HG02943 (cell line): ENCODE data around the gene MICAL3.

Source experiments
- ATAC-seq: cut with Tn5 transposase; IDR thresholded peaks from one replicate; pipeline ENCODE4 v1.9.1; 2021; ENCODE audit warnings: mild to moderate bottlenecking, low read depth, moderate library complexity; ENCODE audit not compliant: unreplicated experiment

Gene MICAL3

DNA sequence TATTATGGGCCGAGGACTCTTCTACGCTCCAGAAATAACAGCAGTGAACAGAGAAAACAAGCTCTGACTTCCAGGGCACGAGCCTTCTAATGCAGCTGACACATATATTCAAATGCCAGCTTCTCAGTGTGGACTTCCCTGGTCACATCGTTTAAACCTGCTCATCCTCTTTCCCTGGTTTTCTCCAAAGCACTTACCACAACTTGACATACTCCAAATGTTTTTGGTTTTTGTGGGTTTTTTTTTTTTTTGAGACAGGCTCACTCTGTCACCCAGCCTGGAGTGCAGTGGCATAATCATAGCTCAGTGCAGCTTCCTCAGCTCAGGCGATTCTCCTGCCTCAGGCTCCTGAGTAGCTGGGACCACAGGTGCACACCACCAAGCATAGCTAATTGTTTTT is 105.5 kb downstream of the MICAL3 start:
- ATAC-seq: no peak

DNA sequence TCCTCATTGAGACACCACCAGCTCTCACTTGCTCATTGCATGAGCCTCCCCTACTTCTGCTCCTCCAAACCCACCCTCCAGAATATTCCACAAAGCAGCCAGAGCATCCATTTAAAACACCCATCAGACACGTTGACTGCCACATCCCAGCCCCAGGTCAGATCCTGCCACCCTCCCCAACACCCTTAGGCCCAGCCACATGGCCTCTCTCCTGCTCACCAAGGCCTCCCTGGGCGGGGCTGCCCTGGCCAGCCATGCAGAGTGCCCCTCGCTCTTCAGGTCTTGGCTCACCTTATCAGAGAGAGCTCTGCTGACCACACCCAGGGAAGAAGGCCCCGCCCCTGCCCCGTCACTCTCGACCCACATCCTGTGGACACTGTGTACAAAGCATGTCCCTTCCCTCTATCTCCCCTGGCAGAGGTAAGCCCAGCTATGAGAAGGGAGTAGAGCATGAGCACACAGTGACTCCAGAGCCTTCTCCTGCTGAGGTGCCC is 106.8 kb downstream of the MICAL3 start:
- ATAC-seq: no peak

DNA sequence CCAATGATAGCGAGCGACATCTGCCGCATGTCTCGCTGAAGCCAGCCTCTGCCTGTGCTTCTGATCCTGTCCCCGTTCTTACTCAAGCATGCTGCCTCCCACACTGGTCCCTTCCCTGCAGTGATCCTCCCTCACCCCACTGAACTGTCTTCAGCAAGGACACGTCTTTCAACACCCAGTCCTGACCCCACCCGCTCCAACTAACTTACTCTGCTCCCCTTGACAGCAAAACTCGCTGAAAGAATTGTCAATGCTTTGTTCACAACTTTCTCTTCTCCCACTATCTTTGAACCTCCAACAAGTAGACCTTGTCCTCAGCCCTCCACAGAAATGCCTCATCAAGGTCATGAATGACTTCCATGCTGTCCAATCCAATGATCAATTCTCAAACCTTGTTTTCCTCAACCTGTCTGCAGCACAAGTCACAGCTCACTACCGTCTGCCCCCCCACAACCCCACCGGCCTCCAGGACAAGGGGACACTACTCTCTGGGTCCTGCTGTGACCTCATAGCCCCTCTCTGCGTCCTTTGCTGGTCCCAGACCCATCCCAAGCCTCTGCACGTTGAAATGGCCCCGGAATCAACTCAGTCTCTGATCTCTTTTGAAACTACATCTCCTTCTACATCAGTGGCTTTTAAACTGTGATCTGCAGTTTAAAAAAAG is 108.0 kb downstream of the MICAL3 start:
- ATAC-seq: no peak

DNA sequence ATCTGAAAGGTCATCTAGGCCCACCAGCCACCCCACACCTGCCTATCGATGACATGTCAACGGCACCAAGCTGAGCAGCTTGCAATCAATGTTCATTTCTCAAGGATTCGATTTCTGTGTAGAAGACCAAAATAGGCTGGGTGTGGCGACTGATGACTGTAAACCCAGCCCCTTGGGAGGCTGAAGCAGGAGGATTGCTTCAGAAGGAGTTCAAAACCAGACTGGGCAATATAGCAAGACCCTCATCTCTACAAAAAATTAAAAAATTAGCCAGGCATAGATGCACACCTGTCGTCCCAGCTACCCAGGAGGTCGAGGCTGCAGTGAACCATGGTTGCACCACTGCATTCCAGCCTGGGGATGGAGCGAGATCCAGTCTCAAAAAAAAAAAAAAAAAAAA is 108.7 kb downstream of the MICAL3 start:
- no peak for ATAC-seq

DNA sequence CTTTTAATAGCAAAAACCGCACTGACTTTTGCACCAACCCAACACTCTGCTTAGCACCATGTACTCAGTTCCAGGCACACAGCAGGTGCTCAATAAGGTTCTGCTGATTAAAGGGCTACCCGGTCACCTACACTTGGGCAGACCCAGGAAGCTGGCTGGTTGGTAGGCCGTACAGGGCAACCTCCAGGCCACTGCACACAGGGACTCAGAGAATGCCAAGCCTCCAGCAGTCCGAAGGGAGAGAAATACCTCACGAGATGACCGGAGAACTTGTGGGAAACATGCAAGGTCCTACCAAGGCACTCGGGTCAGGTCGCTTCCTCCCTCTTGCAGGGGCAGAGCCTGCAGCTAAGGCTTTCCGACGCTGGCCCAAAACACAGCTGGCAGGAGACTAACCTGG is 109.2 kb downstream of the MICAL3 start:
- ATAC-seq: no peak

DNA sequence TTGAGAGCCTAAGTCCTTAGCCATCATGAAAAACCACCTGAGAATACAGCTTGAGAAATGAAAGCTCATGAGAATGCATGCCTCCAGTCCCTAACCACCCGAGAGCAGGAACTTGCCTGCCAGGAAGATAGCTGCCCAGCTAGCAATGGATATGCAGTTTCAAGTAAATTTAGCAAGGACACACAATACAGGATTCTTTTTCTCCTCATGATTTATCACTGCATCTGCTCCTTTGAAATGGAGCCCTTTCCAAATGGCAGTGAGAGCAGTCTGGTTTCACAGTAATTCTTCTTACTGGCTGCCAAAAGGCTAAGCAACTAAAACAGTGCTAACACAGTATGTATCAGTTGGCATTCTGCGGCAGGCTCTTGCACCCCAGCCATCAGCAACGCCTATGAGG is 109.9 kb downstream of the MICAL3 start:
- ATAC-seq: no peak

DNA sequence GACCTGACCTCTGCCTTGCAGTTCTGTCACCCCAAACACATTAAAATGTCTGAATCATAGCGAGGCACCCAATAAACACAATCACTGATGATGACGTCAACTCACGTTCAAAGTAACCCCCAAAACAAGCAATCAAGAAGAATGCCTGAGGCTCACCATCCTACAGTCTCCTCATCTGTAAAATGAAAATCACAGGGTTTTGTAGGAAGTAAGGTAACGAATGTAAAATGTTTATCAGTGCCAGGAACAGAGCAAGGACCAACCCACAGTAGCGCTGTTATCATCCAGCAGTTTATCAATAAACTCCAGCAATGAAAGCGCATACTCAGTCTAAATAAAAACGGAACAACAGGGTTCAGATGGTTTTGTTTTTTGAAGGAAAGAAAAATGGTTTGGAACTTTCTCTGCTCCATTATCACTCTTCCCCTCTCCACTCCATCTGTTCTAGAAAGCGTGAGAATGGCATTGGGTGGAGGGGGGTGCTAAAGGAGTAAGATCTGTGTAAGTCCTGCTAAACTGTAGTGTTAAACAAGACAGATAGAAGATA is 110.5 kb downstream of the MICAL3 start:
- no peak for ATAC-seq

DNA sequence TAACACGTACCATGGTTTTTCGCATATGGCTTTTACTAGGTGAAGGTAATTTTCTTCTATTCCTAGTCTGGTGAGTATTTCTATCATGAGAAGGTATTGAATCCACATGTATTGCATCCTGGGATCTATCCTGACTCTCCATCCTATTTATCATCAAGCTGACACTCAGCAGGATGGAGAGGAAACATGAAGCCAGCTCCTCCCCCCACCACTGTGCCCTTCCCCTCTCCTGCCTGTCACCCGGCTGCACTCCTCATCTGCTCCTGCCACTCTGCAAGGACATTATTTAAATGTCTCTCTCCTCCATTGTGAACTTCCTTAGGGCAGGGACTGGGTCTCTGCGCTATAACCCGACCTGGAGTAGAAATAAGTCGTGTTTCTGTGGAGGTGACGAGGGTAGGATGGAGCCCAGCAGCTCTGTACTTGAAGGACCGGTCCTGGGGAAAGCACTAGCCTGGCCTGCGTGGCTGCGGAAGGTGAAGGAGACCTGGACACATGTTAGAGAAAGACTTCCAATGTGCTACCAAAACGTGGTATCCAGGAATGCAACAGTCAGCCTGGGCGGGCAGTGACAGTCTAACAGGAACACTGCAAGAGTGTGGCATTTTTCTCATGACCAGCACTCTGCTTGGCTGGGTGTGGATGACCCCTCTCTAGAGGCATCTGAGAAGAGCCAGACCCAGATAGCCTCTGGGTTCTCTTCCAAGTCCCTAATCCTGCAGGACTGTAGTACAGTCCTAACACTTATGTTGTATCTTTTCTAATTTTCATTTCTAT is 111.2 kb downstream of the MICAL3 start:
- no peak for ATAC-seq

DNA sequence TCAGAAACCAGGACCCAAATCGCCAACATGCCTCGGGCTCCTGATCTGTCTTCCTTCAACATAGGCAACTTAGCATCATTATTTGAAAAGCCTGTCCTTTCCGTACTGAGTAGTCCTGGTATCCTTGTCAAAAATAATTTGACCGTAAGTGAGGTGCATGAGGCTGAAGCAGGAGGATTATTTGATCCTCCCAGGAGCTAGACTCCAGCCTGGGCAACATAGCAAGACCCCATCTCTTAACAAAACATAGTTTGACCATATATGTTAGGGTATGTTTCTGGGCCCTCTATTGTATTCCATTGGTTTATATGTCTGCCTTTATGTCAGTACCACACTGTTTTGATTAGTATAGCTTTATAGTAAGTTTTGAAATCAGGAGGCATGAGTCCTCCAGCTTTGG is 112.5 kb downstream of the MICAL3 start:
- no peak for ATAC-seq

DNA sequence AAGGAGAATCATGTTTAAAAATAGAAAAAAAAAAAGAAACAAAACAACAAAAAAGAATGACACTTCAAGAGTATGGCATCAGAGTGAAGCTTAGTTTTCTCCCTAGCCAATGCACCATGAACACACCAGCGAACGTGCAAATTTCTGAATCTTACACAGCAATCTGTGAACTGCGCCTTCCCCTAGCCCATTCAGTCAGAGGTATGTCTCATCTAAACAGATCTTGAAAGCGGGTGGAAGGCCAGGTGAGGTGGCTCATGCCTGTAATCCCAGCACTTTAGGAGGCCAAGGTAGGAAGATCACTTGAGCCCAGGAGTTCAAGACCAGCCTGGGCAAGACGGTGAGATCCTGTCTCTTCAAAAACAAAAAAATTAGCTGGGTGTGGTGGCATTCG is 113.1 kb downstream of the MICAL3 start:
- ATAC-seq: no peak

DNA sequence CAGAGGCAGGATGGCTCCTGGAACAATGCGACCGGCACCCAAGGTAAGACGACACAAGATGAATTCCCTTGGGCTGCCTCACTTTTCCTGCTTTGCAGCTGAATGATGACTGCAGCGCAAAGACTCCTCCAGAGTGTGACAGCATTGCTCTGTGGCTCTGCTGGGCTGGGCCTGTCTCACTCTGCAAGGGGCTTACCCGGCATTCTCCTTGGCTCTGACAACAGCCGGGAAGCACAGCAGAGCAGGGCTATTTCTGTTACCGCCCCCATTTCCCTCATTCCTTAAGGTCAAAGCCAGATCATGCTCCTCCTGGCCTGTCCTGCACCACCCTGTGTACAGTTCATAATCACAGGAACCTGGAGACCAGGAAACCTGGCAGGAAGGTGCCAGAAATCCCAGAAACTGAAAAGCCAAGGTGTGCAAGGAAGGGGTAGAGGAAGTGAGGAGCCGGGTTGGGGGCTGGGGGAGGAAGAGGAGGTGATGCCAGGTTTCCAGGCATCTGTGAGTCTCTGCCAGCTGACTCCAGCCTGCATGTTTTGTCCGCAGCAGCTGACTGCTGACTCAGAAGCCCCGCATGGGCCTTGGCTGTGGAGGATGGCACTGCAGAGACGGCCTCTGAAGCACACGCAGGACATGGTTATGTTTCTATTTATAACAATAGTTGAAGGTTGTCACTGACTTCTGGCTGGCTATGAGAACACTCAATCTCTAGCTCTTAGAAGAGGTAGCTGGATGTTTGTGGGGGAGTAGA is 113.6 kb downstream of the MICAL3 start:
- no peak for ATAC-seq

DNA sequence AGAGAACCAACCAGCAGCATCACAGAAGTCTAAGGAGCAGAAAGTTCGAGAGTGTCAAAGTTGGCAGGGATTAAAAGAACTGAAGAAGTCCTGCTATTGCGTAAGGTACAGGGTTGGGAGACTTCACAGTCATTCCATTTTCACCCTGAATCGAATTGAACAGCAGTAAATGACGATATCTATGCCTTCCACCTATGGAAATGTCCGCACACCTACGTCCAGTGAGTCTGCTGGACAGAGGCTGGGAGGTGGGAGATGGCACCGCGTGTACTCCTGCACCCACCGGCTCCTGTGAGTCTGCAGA is 116.7 kb downstream of the MICAL3 start:
- no peak for ATAC-seq

DNA sequence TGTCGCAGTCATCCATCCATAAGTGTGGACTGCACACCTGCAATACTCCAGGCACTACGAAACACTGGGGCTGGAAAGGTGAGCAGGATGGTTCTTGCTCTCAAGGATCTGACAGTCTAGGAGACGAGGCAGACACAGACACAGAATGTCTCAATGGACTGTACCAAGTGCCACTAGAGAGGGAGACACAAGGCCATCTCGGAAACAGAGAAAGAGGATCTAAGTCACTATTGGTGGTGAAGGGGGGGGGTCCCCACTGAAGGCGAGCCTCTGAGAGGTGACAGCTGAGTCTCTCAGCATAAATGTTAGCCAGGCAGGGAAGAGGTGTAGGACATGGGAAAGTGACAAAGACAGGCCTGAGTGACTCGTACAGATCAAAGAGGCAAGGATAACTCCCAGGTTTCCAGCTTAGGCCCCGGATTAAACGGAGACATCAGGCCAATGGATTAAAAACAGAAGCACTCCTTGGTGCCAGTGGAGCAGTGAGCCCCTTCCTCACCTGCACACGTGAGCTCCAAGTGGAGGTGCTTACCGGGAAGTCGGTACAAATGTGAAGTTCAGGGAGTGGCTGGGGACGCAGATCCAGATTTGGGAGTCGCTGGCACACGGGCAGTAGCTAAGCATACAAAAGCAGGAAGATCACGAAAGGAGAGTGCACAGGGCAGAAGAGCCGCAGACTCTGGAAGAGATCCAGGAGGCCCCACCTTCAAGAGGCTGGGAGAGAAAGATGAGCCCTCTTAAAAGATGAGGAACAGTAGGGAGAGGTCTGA is 117.2 kb downstream of the MICAL3 start:
- no peak for ATAC-seq

DNA sequence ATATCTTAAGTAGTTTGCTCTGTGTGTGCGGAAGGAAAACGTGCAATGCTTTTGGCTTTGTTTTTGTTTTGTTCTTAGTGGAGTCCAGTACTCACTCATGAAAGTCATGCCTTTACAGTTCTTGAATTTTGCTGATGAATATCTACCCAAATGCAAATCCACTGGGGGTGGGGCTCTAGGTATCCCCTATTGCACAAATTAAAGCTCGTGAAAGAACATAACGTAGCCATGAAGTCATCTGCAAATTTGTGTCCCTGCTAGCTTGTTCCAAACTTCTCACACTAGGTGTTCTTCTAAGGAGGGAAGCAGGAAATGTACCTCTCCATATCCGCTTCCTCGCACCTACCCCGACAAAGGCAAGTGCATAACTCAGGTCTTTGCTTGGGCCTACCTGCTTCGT is 118.9 kb downstream of the MICAL3 start:
- ATAC-seq: no peak

DNA sequence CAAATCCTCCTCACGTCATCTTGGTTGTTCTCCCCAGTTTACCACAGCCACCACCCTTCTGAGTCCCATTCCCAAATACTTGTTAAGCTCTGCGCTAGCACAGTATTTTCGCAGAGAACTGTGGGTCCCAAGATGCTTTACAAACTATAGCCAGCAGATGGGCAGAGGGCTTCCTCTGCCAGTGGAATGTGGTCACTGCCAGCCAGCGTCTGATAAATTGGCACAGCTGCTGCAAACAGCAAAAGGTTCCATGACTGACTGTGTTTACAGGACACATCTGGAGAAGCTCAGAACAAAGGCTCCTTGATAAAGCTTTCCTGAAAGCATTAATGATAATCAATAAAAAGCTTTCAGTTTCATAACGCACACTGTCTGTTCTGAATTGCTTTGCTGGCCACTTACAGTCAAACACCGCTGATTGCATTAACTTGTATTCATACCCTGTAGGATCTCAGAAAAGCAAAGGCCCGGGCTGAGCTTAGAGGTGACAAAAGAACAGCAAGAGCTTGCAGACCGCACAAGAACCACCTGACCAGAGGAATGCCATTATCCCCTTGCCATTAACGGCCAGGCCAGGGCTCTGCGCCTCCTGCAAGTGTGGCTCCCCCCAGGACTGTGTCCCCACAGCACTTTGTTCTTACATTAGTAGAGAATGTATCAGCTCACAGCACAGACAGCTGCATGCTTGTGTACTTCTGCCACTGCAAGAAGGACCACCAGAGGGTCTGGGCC is 120.6 kb downstream of the MICAL3 start:
- ATAC-seq: no peak

DNA sequence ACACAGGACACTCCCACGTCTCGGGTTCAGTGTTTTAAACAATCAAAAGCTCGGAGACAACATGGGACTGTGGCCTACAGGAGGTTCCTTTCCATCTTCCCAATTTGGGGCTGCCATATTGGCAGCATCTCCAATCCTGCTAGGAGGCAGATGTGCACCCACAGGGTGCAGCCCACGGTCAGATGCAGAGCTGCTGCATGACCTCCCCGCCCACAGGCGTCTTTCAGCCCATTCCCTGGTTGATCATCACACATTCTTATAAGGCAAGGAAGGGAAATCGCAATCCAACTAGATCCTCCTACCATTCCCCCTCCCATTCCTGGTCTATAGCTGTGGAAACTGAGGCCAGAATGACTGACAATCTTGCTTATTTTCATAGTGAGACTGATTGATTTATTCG is 121.4 kb downstream of the MICAL3 start:
- no peak for ATAC-seq

DNA sequence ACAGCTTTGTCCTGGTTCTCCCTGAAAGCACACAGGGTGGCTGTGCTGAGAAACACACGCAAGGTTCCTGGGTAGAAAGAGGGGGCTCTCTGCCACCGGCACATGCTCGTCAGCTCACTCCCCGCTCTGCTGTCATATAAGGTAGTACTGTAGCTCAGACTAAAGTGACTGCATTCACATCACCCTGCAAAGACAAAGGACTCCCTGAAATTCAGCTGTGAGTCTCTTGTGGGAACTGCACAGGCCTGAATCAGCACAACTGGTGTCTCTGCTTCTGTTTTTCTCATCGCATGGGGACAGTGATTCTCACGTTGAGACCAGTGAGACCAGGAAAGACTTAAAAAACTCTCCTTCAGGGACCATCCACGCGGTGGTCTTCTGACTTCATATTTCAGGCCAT is 126.0 kb downstream of the MICAL3 start:
- ATAC-seq: no peak

DNA sequence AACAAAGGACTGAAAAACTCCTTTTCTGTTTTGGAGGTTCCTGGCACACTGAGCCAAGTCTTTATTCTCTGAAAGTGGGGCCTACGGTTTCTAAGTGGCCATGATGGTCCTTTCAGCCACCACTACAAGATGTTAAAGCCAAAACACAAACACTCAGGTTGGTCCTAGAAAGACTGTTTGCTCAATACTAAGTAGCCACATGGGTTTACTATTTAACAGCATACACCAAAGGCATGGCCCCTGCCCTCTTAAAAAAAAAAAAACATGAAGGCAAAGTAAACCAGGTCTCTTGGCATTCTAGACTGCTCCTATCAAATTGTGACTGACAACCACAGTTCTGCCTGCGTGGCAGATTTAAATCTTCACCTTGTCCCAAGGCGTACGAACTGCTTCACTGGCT is 126.5 kb downstream of the MICAL3 start:
- ATAC-seq: no peak

DNA sequence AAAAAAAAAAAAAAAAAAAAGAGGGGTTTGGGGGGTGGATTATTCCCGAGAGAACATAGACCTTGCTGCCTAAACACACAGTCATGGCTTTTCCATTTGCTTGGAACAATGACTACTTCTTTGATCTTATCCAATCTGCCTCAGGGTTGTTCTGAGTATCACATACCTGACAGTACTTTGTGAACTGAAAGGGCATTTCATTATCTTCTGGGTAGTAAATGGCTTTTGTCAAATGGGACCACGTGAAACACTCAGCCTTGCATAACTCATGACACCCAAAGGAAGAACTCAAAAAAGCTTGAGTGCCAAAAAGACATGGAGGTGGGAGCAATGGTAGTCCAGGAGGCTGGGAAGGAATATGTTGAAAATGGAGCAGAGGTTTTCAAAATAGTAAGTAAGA is 126.9 kb downstream of the MICAL3 start:
- no peak for ATAC-seq

DNA sequence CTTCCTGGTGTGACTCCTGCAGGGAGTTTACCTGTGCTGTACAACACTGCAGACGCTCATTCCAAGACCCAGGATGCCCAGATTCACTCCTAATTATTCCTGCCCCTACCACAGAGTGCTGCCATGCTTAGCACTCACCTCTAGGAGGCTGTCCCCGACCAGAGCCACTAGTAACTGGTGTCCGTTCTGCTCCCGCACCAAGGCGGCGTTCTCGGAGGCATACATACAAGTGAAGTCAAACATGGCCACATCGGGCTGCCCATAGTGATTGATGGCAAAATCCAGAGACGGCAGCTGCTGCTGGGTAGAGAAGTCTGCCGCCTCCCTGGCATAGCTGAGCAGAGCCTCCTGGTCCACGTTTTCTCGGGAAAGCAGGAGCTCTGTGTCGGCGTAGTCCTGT is 127.8 kb downstream of the MICAL3 start:
- ATAC-seq: no peak
